ENCODE measurements around the gene NFKBIA.
"Not testable (repeated sequence)": the region's sequence is repeated elsewhere in the genome, so short reads cannot be mapped to it uniquely, and the experiment has no call there.

Gene NFKBIA

DNA sequence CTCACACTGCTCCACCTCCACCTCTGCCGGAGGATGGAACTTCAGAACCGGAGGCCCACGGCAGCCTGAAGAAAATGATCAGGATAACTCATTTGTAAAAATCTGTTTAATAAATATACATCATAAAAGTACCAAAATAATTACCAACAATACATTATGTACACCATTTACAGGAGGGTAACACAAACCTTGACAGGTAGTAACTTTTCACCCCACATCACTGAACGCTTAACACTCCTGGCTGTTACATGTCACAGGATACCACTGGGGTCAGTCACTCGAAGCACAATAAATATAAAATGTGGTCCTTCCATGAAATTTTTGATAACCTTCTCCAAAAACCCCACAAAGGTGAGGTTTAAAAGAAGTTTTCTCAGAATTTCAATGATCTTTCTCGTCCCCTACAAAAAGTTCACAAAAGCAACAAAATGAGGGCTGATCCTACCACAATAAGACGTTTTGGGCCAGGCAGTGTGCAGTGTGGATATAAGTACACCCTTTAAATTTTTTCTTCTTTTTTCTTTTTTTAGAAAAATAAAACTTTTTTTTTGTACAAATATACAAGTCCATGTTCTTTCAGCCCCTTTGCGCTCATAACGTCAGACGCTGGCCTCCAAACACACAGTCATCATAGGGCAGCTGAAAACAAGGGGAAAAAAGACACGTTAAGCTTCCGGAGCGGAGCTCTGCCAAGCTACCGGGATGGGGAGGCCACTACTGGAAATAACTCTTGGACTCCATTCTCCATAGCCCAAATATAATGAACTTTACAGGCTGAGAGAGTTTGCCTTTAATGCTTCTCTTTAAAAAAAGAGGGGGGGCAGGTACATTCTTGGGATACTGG lies 2.9 kb downstream of the NFKBIA start:
- ChIA-PET CTCF (interaction anchor here (0.6 to 6.6 kb wide), 5 partner anchors 140 to 259 kb away, joined by 3 to 87 read pairs (median 4); no protein-coding TSS in a partner anchor), POLR2A (interaction anchor here (0.7 to 3.7 kb wide), 4 partner anchors 16 to 109 kb away, joined by 3 to 44 read pairs (median 21); partner anchors contain the start of gene PSMA6)
- TF ChIP-seq, protein P1, sequence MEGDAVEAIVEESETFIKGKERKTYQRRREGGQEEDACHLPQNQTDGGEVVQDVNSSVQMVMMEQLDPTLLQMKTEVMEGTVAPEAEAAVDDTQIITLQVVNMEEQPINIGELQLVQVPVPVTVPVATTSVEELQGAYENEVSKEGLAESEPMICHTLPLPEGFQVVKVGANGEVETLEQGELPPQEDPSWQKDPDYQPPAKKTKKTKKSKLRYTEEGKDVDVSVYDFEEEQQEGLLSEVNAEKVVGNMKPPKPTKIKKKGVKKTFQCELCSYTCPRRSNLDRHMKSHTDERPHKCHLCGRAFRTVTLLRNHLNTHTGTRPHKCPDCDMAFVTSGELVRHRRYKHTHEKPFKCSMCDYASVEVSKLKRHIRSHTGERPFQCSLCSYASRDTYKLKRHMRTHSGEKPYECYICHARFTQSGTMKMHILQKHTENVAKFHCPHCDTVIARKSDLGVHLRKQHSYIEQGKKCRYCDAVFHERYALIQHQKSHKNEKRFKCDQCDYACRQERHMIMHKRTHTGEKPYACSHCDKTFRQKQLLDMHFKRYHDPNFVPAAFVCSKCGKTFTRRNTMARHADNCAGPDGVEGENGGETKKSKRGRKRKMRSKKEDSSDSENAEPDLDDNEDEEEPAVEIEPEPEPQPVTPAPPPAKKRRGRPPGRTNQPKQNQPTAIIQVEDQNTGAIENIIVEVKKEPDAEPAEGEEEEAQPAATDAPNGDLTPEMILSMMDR (IDR thresholded peaks at IDR 0.05; ENCODE audit: insufficient read depth, low read length, missing control alignments): no peak
- DNase-seq (ENCODE audit: low read depth, low spot score): no peak
- H3K4me3 ChIP-seq (ENCODE audit: low read depth, low read length): peak overlapping the region; percentile 87

DNA sequence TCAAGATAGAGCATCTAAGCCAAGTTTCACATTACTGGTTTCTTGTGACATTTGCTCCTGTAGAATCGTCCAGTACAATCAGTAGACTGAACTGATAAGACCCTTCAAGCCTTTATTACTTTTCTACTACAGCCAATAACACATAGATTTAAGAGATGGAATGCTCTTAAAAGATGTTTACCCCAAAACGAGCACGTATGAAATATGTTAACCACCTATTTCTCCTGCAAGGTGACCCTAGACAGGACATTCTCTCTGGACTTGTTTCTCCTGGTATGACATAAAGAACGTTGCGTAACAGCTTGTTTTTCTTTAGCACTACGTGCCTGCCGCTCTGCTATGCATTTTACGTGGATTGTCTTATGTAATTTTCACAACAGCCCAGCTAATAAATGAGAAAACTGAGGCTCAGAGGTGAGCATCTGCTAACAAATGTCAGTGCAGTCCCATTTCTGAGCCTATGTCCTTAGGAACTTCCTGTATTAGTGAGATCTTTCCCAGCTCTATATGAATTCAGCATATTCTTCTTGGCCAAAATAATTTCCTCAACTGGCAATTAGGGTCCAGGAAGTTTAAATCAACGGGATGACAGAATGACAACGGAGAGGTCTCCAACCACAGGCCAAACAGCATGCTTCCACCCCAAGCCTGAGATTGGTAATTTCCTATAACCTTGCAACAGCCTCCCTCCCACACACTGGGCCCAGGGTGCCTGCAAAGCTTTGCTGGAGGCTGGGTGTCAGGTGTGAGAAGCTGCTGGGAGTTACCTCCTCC lies 3.7 kb downstream of the NFKBIA start:
- ChIA-PET CTCF (interaction anchor here (6.6 kb wide), 1 partner anchor 187 kb away, joined by 68 read pairs; no protein-coding TSS in a partner anchor), POLR2A (interaction anchor here (1.4 kb wide), 1 partner anchor 27 kb away, joined by 4 read pairs; no protein-coding TSS in a partner anchor)
- no peak overlapping the region for H3K4me3 ChIP-seq (ENCODE audit: low read depth, low read length)
- DNase-seq (ENCODE audit: low read depth, low spot score): no peak
- TF ChIP-seq, protein P1 (IDR thresholded peaks at IDR 0.05; ENCODE audit: insufficient read depth, low read length, missing control alignments): no peak

DNA sequence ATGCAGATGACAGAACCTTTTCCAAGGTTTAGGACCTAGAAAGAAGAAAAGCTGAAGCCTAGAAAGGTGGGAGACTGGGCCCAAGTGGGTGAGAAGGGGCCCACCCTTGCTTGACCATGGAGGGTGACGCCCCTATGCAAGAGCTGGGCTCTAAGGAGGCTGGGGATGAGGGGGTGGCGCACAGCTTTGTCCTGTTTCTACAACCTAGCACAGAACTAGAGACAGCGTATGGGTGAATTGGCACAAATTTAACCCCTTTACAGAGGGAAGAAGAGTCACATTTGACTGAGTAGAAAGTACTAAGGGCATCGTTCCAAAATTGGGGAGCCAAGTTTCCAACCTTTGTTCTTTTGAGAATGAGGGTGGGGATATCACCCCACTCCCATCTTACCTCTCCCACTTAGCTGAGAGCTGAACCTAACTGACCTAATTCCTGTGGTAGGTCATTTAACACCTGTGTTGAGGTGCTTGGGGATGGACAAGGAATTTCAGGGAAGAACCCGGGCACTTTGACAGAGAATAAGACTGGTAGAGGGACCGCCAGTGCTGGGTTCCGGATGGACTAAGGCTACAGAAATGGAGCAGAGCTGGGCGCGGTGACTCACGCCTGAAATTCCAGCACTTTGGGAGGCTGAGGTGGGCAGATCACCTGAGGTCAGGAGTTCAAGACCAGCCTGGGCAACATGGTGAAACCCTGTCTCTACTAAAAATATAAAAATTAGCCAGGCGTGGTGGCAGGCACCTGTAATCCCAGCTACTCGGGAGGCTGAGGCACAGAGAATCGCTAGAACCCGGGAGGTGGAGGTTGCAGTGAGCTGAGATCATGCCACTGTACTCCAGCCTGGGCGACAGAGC lies 5.2 kb downstream of the NFKBIA start:
- POLR2A ChIA-PET: interaction anchor here (0.9 to 1.0 kb wide), 2 partner anchors 13 to 107 kb away, joined by 3 to 5 read pairs; partner anchors contain the start of gene PSMA6
- DNase-seq (ENCODE audit: low read depth, low spot score): no peak
- TF ChIP-seq, protein P1 (IDR thresholded peaks at IDR 0.05; ENCODE audit: insufficient read depth, low read length, missing control alignments): no peak
- no peak overlapping the region for H3K4me3 ChIP-seq (ENCODE audit: low read depth, low read length)
- CTCF ChIA-PET: interaction anchor here (0.8 to 1.3 kb wide), 3 partner anchors 14 to 258 kb away, joined by 3 read pairs; no protein-coding TSS in a partner anchor

DNA sequence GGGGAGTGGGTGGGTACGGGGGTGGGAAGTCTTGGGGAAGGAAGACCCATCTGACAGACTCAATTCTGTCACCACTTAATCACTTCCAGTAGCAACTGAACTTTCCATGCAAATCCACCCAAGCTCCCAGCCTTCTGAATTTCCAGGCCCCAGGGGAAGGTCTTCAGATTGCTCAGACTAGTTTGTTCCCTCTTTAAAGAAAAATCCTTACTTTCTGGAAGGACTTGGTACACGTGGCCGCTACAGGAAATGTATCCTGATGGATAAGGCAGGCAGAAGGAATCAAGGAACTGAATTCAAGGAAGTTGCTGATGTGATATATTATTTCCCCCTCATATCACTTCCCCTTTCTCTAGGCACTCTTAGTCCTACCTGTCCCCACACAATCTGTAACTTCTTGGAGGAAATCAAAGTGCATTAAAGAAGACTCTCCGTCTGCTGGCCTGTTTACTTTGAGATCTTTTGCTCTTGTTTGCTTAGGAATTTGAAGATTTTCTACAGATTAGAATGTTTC lies 6.4 kb downstream of the NFKBIA start:
- TF ChIP-seq, protein P1 (IDR thresholded peaks at IDR 0.05; ENCODE audit: insufficient read depth, low read length, missing control alignments): no peak
- DNase-seq (ENCODE audit: low read depth, low spot score): no peak
- ChIA-PET CTCF (interaction anchor here (0.7 to 1.7 kb wide), 4 partner anchors 13 to 244 kb away, joined by 3 to 7 read pairs (median 3); no protein-coding TSS in a partner anchor), POLR2A (no interaction called here)
- no peak overlapping the region for H3K4me3 ChIP-seq (ENCODE audit: low read depth, low read length)

DNA sequence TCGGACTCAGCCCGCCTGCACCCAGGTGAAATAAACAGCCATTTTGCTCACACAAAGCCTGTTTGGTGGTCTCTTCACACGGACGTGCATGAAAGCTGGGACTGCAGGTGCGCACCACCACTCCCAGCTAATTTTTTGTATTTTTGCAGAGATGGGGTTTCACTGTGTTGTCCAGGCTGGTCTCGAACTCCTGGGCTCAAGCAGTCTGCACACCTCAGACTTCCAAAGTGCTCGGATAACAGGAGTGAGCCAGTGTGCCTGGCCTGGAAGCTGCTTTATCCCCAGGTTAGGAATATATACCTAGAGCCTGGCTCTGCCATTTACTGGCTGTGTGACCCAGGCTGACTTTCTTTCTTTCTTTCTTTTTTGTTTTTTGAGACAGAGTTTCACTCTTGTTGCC lies 7.9 kb downstream of the NFKBIA start:
- not testable (repeated sequence) for H3K4me3 ChIP-seq (ENCODE audit: low read depth, low read length)
- CTCF ChIA-PET: interaction anchor here (1.7 kb wide), 1 partner anchor 182 kb away, joined by 7 read pairs; no protein-coding TSS in a partner anchor
- POLR2A ChIA-PET: interaction anchor here (1.8 kb wide), 1 partner anchor 11 kb away, joined by 4 read pairs; no protein-coding TSS in a partner anchor

DNA sequence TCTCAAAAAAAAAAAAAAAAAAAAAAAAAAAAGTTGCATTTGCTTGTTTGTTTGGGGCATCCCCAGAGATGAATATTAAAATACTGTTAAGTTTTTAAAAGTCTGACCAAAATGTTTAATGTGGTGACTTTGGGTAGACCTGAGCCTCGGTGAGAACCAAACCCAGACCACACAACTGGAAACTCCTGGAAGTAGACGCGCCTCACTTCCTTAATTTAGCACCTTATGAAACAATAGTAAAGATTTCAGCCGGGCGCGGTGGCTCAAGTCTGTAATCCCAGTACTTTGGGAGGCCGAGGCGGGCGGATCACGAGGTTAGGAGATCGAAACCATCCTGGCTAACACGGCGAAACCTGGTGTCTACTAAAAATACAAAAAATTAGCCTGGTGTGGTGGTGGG lies 9.3 kb downstream of the NFKBIA start:
- no peak overlapping the region for H3K4me3 ChIP-seq (ENCODE audit: low read depth, low read length)
- TF ChIP-seq, protein P1 (IDR thresholded peaks at IDR 0.05; ENCODE audit: insufficient read depth, low read length, missing control alignments): no peak
- no peak for DNase-seq (ENCODE audit: low read depth, low spot score)
- ChIA-PET CTCF (no interaction called here), POLR2A (no interaction called here)

More for the DNA sequence above, 7.9 kb downstream of the NFKBIA start:
- DNase-seq (ENCODE audit: low read depth, low spot score): not testable (repeated sequence)

Data from AG04449 (cell line).